Stimulated activated CD4-positive, alpha-beta T cell treated with anti-CD3 and anti-CD28 coated beads, Interleukin-15, amount 100 ng/mL, for 48 hours (primary cell): ENCODE results near the gene ZW10.
"Not testable (repeated sequence)": the region's sequence is repeated elsewhere in the genome, so short reads cannot be mapped to it uniquely, and the experiment has no call there.

Experiments used
- DNase-seq, 2 donors: peaks; one replicate each; pipeline ENCODE4 v3.0.0-alpha.2; 2020; ENCODE audit warnings: low read depth in 2 of 2

ZW10 gene

DNA sequence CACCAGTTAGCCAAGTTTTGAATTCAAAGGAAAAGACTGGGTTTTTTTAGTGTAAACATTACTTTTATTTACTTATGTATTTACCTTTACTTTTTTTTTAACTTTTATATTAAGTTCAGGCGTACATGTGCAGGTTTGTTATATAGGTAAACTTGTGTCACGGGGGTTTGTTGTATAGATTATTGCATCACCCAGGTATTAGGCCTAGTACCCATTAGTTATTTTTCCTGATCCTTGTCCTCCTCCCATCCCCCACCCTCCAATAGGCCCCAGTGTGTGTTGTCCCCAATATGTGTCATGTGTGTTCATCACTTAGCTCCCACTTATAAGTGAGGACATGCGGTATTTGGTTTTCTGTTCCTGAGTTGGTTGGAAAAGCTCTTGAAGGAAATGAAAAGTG is 20.6 kb downstream of the ZW10 start:
- DNase-seq: no peak

DNA sequence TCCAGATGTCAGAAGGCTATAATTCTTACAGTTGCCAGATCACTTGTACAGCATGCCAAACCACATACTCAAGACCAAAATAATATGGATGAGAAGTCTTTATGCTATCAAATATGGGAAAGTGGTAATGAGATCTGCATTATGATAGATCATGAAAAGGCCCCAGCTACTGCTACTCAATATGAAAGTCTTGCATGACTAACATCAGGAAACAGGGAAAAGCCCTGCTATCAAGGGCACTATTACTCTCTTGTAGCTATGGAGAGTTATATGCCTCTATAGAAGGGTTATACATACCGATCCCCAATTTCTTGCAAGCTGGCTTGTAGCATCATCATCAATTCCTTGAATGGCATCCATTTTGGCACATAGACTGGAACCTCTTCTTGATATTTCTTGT is 37.2 kb downstream of the ZW10 start:
- no peak for DNase-seq

DNA sequence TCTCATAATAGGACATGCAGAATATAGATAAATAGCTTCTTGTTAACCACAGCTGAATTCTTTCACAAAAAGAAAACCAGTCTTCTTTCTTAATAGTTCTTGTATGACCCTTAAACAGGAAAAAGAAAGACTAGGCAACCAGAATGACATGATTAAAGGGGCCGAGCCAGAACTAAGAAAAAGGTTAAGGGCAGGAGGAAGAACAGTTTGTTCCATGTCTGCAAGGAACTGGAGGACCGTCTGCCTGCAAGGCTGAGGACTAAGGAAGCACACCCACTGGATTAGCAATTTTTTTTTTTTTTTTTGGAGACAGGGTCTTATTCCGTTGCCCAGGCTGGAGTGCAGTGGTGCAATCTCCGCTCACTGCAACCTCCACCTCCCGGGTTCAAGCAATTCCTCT is 41.4 kb downstream of the ZW10 start:
- no peak for DNase-seq

DNA sequence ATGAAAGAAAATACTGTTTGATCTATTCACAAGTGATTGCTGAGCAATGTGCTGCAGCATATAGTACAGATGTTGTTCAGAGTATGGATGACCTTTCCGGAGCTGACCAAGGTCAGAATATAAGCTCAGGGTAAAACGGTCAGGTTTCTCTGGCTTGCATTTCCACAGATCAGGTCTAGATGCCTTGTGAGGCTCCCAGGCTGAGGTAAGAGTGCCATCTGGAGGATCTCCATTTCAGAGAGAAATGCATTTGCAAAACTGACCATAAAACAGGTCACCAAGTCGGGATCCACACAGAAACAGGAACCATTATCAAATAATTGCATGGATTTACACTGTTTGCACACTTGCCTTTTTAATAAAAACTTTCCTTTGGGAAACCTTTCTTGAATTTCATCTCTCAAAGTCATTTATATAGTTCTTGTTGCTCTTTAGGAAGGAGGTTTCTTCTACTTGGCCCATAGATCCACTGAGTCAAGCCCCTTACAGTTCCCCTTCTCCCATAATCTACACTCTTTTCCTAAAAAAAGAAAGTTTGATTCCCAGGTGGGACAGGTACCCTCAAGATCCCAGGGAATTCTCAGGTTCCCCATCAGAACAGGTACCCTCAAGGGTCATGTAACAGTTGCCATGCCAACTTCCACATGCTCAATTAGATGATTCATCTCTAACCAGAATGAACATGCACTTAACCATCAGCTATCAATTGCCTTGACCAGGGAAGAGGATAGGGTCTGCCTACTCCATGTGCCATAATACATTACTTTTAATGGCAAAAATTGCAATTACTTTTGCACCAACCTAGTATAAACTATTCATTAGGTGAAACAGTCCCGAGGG is 42.4 kb downstream of the ZW10 start:
- no peak for DNase-seq

DNA sequence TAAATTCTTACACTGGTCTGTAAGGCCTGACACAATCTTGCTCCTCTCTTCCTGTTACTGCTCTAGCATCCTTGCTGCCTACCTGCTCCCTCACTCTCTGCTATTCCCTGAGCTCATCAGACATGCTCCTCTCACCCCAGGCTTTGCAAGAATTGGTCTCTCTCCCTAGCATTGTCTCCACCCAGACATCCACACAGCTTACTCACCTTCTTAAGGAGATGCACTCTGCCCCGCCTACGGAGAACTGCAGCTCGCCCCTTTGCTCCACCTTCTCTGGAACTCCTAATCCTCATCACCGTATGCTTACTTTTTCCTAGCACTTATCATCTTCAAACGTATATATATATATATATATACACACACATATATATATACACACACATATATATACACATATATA is 44.0 kb downstream of the ZW10 start:
- DNase-seq: no peak

DNA sequence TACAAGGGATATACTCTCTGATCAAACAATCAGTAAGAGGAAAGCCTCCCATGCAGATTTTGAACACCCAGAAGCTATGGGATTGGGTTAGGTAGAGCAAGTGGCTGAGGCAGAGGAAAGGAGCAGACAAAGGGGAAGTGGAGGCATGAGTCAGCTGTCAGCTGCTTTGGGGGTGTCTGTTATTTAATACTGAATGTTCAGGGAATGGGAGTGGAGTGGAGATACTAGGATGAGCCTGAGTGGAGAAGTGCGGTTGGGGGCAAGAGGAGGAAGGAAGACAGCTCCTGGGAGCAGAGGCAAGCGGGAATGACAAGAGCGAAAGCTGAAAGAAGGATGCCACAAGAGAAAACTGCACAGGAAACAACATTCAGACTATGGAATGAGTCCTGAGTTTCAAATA is 44.7 kb downstream of the ZW10 start:
- no peak for DNase-seq

DNA sequence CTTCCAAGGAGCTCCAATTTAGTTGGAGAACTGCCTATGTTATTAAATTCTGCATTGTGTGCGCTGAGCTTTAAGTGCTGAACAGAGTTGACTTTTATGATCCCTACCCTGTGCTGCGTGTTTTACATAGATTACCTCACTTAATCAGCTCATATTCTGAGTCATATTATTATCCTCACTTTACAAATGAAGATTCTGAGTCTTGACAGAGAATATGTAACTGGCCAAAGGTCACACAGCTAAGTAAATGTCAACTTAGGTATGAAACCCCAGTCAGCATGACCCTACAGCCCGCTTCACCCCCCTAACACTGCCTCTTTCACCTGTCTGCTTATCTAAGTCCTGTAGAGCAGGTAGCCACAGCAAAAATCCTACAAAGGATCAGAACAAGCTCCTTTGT is 47.6 kb downstream of the ZW10 start:
- no peak for DNase-seq

DNA sequence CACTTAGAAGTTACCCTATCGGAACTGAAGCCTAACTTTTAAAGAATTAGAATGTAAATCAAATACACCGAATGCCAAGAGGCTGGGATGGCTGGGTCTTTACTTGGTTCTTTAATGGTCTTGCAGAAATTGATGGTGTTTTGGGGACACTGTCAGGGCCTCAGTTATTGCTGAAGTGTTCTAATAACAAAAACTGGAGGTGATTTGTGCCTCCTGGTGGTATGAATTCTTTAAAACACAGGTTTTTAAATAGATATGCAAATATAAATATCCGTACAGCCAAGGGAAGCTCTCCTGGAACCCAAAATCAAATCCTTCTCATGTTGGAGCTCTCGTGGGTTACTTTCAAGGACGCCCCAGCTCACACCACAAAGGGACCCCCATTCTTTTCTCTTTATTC is 48.1 kb downstream of the ZW10 start:
- DNase-seq: no peak

DNA sequence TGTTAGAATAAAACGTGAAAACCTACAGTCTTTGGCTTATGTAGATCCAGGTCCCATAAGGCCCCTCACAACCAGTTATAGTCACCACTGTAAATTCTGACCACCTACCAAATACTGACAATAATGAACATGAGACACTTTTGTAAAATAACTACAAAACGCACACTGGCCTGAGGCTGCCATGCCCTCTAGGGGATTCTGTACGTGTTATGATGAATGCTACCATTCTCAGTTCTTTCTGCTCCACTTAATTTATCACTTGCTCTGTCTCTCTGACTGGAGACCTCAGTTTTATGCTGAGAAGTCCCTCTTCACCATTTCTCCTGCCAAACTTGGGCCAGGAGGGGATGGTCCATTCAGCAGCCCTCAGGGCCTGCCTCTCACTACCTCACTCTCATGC is 48.7 kb downstream of the ZW10 start:
- no peak for DNase-seq

DNA sequence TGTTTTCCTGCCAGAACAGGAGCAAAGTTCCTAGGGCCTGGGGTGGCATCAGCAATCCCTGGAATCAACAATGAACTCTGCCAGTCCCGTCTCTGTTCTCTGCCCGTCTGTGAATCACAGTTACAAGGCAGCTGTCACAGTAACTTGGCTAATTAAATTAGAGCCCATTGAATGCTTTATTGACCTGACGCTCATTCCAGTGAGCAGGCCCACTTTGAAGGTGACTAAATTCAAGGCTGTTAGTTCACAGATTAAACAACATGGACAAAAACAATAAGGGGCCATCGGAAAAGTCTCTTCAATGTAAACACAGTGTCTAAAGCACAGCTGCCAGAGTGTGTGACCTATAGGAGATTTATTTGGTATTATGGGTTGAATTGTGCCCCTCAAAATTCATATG is 49.7 kb downstream of the ZW10 start:
- no peak for DNase-seq

DNA sequence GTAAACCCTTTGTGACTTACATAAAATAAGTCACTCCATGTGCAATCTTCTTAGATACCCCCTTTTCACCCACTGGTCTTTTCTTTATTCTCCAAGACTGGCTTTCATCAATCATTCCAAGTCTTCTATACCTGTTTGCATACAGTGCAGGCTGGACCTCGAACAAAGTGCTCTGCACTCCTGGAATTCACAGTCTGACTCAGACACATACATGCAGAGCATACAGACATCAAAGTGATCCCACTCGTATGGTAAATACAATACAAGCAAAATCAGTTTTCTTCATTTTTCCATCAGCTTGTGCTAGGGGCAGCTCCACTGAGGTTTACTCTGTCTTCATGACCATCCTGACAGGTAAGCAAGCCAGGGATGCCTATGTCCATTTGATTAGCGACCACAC is 50.6 kb downstream of the ZW10 start:
- DNase-seq: no peak

DNA sequence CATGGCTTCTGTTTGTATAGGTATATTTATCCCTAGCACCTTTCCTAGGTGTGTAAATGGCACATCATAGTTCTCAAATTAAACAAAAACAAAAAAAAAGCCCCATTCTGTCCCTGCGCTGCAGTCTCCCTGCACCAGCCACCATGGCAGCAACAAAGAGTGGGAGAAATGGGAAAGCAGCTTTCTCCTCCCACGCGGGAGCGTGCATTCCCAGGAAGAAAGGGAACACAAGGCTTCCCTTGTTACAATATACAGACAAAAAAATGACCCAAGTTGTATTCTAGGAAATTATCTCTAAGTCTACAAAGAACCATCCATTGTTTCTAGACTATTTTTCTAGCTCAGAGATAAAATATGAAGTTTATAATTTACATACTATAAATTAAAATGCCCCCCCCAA is 51.3 kb downstream of the ZW10 start:
- no peak for DNase-seq

DNA sequence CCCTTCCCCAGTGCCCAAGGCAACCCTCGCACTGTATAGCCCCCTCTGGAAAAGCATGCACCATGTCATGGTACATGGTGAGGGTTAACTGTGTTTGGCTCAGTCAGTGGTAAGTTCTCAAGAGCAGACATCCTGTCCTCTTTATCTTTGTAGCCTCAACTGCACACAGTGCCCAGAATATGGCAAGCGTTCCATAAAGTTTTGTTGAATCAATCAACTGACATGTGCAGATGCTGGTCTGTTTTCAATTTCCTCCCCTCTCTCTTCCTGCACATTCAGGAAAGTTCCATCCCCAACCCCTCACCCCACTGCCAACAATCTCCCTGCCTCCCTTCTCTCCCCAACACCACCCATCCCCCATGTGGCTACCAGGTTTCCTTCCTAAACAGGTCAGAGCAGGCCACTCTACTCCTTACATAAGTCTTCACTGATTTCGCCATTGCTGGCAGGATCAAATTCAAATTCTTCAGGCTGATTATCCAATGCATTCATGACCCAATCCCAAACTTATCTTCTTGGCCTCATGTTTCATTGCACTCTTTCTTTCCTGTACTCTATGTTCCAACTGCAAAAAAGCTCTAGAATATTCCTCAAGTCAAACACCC is 51.9 kb downstream of the ZW10 start:
- no peak for DNase-seq

DNA sequence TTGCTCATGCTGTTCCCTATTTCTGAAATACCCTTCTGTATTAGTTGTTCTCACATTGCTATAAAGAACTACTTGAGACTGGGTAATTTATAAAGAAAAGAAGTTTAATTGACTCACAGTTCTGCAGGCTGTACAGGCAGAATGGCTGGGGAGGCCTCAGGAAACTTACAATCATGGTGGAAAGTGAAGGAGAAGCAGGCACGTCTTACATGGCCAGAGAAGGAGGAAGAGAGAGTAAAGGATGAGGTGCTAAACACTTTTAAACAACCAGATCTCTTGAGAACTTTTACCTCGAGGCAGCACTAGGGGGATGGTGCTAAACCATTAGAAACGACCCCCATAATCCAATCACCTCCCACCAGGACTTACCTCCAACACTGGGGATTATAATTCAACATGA is 53.0 kb downstream of the ZW10 start:
- not testable (repeated sequence) for DNase-seq

DNA sequence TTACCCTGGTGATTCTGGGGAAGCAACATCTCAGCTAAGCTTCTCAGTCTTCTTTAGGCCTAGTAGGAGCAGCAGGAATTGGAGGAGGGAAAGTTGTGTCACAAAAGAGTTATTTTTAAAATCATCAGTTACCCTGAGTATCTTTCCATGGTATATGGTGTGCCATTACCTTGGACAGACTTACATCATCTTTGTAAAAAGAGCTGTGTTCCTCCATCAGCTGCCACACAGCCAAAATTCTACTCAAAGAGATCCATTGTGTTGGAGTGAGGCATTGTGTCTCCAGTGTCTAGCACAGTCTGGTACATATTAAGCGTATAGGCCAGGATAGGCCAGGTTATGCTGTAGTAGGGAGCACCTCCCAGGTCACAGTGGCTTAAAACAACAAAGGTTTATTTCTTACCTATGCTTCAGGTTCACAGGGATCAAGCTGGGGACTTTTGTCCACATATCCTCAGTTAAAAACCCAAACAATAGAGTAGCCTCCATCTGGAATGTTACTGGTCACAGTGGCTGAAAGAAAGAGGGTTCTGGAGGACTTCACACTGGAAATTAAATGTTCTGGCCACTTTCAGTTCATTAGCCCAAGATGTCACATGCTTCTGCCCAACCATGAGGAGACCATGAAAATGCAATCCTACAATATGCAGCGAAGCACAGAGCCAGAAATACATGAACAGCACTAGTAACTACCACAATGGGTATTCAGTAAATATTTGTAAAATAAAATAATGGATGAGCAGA is 57.4 kb downstream of the ZW10 start:
- DNase-seq: no peak

DNA sequence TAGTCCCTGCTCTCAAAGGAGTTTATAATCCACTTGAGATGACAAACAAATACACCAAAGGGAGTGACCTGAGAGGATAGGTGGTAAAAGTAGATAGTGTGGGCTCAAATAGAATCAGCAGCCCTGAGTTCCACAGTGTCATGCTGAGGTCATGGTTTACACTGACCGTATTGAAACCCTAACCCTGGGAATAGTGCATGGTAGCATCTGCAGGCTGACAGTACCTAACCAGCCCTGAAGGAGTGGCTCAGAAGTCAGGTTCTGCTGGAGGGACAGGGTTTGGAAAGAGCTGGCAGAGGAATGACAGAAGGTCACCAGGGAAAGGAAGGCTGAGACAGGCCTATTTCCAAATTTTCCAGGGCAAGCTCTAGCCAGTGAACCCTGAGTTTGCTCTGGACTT is 58.2 kb downstream of the ZW10 start:
- DNase-seq: no peak

DNA sequence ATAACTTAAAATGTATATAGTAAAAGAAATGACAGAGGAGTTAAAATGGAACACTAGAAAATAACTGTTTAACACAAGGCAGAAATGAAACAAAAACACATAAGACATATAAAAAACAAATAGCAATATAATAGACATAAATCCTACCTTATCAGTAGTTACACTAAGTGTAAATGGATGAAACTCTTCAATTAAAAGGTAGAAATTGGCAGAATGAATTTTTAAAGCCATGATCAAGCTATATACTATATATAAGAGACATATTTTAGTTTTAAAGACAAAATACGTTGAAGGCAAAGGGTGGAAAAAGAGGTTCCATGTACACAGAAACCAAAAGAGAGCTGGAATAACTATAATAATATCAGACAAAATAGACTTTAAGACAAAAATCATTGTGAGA is 62.5 kb downstream of the ZW10 start:
- no peak for DNase-seq

DNA sequence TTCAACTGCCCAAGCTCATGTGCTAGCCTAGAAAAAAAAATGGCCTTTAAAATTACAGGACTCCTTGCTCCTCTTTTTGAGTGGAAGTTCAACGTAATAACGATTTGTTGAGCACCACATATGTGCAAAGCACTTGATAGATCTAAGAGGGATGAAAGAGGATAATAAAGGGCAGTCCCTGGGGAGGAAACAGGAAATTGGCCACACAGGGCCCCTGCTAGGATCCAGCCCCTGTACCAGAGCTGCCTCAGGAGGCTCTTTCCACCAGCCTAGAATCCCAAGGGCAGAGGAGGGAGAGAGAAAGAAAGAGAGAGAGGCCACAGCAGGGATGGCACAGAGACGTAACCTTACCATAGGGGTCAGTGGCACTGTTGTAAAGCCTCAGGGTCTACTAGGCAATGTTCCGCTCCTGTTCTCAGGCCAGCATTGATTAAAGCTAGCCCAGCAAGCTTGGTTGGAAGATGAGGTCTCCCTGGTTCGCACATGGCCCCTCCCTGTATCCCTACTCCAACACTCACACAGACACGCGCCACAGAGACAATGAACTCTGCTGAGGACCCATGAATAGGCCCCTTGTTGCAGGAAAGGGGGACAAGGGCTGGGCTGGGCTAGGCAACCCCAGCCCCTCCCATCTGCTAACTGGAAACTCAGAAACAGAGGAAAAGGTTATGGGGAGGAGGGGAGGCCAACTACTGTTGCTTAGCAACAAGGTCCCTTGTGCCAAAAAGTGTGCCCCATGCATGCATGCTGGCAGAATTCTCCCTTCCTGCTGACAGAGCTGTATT is 67.4 kb downstream of the ZW10 start, which contains the start of gene TMPRSS5:
TMPRSS5 (minus strand) TSS at position 438 of the 785 bp plus-strand sequence; CDS start at position 354, 84 bp downstream.
- no peak for DNase-seq

DNA sequence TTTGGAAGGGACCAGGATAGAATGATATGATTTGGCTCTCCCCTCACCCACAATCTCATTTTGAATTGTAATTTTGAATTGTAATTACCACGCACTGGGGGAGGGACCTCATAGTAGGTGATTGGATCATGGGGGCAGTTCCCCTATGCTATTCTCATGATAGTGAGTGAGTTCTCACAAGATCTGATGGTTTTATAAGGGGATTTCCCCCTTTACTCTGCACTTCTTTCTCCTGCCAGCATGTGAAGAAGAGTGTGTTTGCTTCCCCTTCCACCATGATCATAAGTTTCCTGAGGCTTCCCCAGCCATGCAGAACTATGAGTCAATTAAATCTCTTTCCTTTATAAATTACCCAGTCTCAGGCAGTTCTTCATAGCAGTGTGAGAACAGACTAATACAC is 69.9 kb downstream of the ZW10 start:
- not testable (repeated sequence) for DNase-seq

DNA sequence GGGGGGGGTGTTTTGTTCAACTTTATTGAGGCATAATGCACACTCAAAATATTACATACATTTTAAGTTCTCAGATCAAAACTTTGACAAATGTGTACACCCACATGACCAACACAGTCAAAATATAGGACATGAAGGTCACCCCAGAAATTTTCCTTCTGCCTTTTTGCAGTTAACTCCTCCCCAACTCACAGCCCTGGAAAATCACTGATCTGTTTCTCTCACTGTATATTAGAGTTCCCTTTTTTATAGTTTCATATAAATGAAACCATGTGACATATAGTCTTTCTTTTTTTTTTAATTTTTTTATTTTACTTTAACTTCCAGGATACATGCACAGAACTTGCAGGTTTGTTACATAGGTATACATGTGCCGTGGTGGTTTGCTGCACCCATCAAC is 72.0 kb downstream of the ZW10 start:
- no peak for DNase-seq

DNA sequence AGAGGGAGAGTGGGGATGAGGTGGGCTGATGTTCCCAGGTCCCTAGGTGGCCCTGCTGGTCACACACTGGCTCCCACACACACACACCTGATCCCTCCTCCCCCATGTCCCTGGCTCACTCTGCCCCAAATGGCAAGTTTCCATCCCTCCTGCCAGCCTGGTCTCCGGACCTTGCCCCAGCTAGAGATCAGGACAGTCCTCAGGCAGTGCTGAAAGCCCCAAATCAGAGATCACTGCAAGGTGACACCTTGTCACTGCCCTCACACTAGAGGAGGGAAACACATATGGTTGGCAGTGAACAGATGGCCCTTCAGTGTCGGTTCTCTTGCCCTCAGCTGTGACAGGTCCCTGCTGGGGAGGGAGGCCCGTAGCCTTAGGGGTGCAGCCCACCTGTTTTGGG is 75.0 kb downstream of the ZW10 start:
- DNase-seq: no peak

DNA sequence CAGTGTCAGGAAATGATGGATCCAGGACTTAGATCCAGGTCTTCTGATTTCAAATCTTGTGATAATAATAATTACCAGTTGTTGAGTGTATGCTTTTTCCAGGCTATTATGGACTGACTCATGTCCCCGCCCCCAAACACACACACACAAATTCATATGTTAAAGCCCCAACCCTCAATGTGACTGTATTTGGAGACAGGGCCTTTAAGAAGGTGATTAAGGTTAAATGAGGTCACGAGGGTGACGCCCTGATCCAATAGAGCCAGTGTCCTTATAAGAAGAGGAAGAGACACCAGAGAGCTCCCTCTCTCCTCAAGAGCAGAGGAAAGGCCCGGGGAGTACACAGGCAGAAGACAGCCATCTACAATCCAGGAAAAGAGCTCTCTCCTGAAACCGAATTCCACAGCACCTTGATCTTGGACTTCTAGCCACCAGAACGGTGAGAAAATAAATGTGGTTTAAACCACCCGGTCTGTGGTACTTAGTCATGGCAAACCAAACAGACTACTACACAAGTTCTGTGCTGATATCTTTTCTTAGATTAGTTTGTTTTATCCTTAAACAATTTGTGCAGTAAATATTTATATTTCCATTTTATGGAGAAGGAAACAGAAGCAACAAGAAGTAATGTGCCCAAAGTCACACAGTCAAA is 75.6 kb downstream of the ZW10 start:
- DNase-seq: no peak
